ENCODE data around the gene CDRT15.

- no peak for TF ChIP-seq CTCF (conservative IDR thresholded peaks at IDR 0.05; ENCODE audit: low read depth, low read length)
- no peak for TF ChIP-seq EZH2 (IDR thresholded peaks at IDR 0.05; ENCODE audit: low read length, unreplicated experiment)
These were observed 35.4 kb downstream of the CDRT15 start for GRCh38 chr17:14201021-14201987.
